Endothelial cell of umbilical vein (primary cell): Measurements from ENCODE around the gene NECAB2. TPM values are rescaled to one million over a fixed set of nuclear protein-coding genes. Genes with fewer than 3 reads are reported as not detected.

ENCODE experiments used
- BruUV-seq: library from RNA; stranded (reverse); fragments of 400-500 nt; replicated peaks from 2 replicates; lab custom pipeline; 2021; lab: Mats Ljungman, UMichigan
- CTCF ChIA-PET: fragments of 300-600, 350-600 bp; sonication (Branson Sonifier 250); formaldehyde crosslinking; loops from one replicate; lab custom pipeline; 2021; ENCODE audit warnings: antibody characterized with exemption, inconsistent platforms; lab: Charles Lee
- POLR2A ChIA-PET: fragments of 300-600, 350-600 bp; sonication (Branson Sonifier 250); formaldehyde crosslinking; loops from one replicate; lab custom pipeline; 2021; ENCODE audit warnings: antibody characterized with exemption, inconsistent platforms; lab: Charles Lee
- DNase-seq: peaks from one replicate; pipeline ENCODE4 v3.0.0-alpha.2; 2011; ENCODE audit warnings: low read depth, low spot score
- FAIRE-seq: peaks from 2 replicates; lab custom pipeline; 2011; peaks lifted over from hg19 to GRCh38; lab: Jason Lieb, UNC
- H2AFZ ChIP-seq: 2 replicates; pipeline ENCODE4 v1.6.0; 2012; ENCODE audit warnings: low read depth, low read length, control low read depth, inconsistent platforms
- H3K27ac ChIP-seq: 2 replicates; pipeline ENCODE4 v1.5.1; 2011; ENCODE audit warnings: low read depth, mild to moderate bottlenecking, control low read depth, low read length, moderate library complexity; ENCODE audit not compliant: insufficient read depth
- H3K27me3 ChIP-seq, 2 experiments: 2 replicates each; pipeline versions ENCODE4 v1.6.0 to v1.6.1; 2011; ENCODE audit warnings: low read length in 2 of 2, mixed read lengths in 1 of 2; ENCODE audit not compliant: control insufficient read depth in 2 of 2, insufficient read depth in 2 of 2
- H3K36me3 ChIP-seq, 2 experiments: 2 replicates in 1 of 2; 3 replicates in 1 of 2; pipeline ENCODE4 v1.5.1; 2011; ENCODE audit warnings: low read length in 2 of 2, mild to moderate bottlenecking in 1 of 2, moderate library complexity in 1 of 2; ENCODE audit not compliant: control insufficient read depth in 2 of 2, insufficient read depth in 2 of 2; ENCODE audit errors: extremely low read depth in 1 of 2
- H3K4me1 ChIP-seq: 3 replicates; pipeline ENCODE4 v1.5.1; 2011; ENCODE audit warnings: mild to moderate bottlenecking, low read length; ENCODE audit not compliant: control insufficient read depth, insufficient read depth; ENCODE audit errors: extremely low read depth
- H3K4me2 ChIP-seq: 2 replicates; pipeline ENCODE4 v1.6.1; 2011; ENCODE audit warnings: low read length, control low read depth, mixed read lengths; ENCODE audit not compliant: insufficient read depth
- H3K4me3 ChIP-seq, 3 experiments: fragments of 200-600 bp in 1 of 3; sonication (generic), shearing (Covaris generic) in 1 of 3; replicated peaks in 1 of 3; 2 replicates each; pipeline ENCODE4 v1.5.1; 2011 to 2016; ENCODE audit warnings: control low read depth in 3 of 3, low read length in 3 of 3, mild to moderate bottlenecking in 2 of 3, inconsistent platforms in 1 of 3, low read depth in 1 of 3, moderate library complexity in 1 of 3; ENCODE audit not compliant: insufficient read depth in 1 of 3
- H3K79me2 ChIP-seq: 2 replicates; pipeline ENCODE4 v1.6.0; 2012; ENCODE audit warnings: low read length, inconsistent platforms; ENCODE audit not compliant: control insufficient read depth, insufficient read depth
- H3K9ac ChIP-seq: replicated peaks from 2 replicates; pipeline ENCODE3; 2011; ENCODE audit warnings: low read length, control low read depth; ENCODE audit not compliant: insufficient read depth; ENCODE audit errors: extremely low read depth
- H3K9me1 ChIP-seq: replicated peaks from 3 replicates; pipeline ENCODE4 v1.6.0; 2011; ENCODE audit warnings: mild to moderate bottlenecking, low read length; ENCODE audit not compliant: control insufficient read depth, insufficient read depth; ENCODE audit errors: extremely low read depth
- H3K9me3 ChIP-seq: replicated peaks from 2 replicates; pipeline ENCODE4 v1.5.1; 2012; ENCODE audit warnings: low read length, inconsistent platforms; ENCODE audit not compliant: control insufficient read depth, insufficient read depth
- H4K20me1 ChIP-seq: replicated peaks from 2 replicates; pipeline ENCODE3; 2011; ENCODE audit warnings: mild to moderate bottlenecking, low read length; ENCODE audit not compliant: control insufficient read depth, insufficient read depth; ENCODE audit errors: extremely low read depth
- EZH2 ChIP-seq: IDR thresholded peaks from 2 replicates; pipeline ENCODE4 v1.6.1; 2012; ENCODE audit warnings: borderline replicate concordance, low read depth, mild to moderate bottlenecking, moderate library complexity, low read length, inconsistent platforms; ENCODE audit not compliant: severe bottlenecking
- FOS ChIP-seq: IDR thresholded peaks from 2 replicates; pipeline ENCODE4 v1.6.1; 2011; ENCODE audit warnings: mild to moderate bottlenecking, low read length, moderate library complexity, borderline replicate concordance; ENCODE audit not compliant: insufficient read depth
- GATA2 ChIP-seq: IDR thresholded peaks from 2 replicates; pipeline ENCODE4 v1.7.0; 2011; ENCODE audit warnings: low read depth, mild to moderate bottlenecking, moderate library complexity, mixed read lengths, low read length; ENCODE audit not compliant: insufficient read length, insufficient read depth
- JUN ChIP-seq: IDR thresholded peaks from 2 replicates; pipeline ENCODE4 v1.6.1; 2011; ENCODE audit warnings: borderline replicate concordance, low read depth; ENCODE audit not compliant: insufficient read length, insufficient read depth
- MYC ChIP-seq: IDR thresholded peaks from one replicate; pipeline ENCODE4 v1.6.1; 2011; ENCODE audit warnings: mild to moderate bottlenecking, low read depth, low read length
- POLR2A ChIP-seq: IDR thresholded peaks from 2 replicates; pipeline ENCODE4 v1.6.1; 2012; ENCODE audit warnings: low read depth, mild to moderate bottlenecking, control low read depth, low read length
- POLR2AphosphoS5 ChIP-seq: IDR thresholded peaks from 2 replicates; pipeline ENCODE4 v1.6.1; 2012; ENCODE audit warnings: low read depth, mild to moderate bottlenecking, control low read depth, low read length, moderate library complexity; ENCODE audit not compliant: insufficient read depth
- dilution Hi-C: fragments of 300-500 bp; cut with MboI; formaldehyde crosslinking; loops from one replicate; pipeline ENCODE4 v1.15.0; 2019; ENCODE audit warnings: low sequenced_read_pairs; ENCODE audit not compliant: extremely low pct_ligation_motif_present
- intact Hi-C: fragments of 100-400 bp; cut with micrococcal nuclease; formaldehyde crosslinking; loops from one replicate; pipeline ENCODE4 v1.10.0; 2022
- polyA plus RNA-seq, 4 experiments: library from polyadenylated mRNA; depleted of rRNA in 3 of 4; stranded (reverse) in 3 of 4; unstranded in 1 of 4; fragments of >200 nt; gene quantifications; 2 replicates each; pipeline versions ENCODE4 v1.2.1 to v1.2.3, GENCODE V29; 2011 to 2012; ENCODE audit warnings: missing spikeins in 1 of 4
- total RNA-seq: library from RNA; stranded (reverse); gene quantifications from 2 replicates; pipeline ENCODE4 v1.2.3, GENCODE V29; 2021
- TF ChIP-seq, protein P1 (sequence below), 2 donors: IDR thresholded peaks; 1 replicate in 1 of 2; 2 replicates in 1 of 2; pipeline ENCODE4 v1.5.1; 2011; ENCODE audit warnings: low read length in 2 of 2, mild to moderate bottlenecking in 2 of 2, moderate library complexity in 2 of 2, control low read depth in 1 of 2, inconsistent platforms in 1 of 2, low read depth in 1 of 2; ENCODE audit not compliant: insufficient read depth in 1 of 2; ENCODE audit errors: extremely low read depth in 1 of 2
- TF ChIP-seq, protein P2 (sequence below): IDR thresholded peaks from 2 replicates; pipeline ENCODE4 v1.6.1; 2011; ENCODE audit not compliant: insufficient read depth, insufficient read length

The NECAB2 gene
- total and polyA plus RNA-seq, 2 donors (not counting 3 experiments of a cell fraction or from before 2014, with no cell fraction given): 0.26 to 0.31 TPM

- H3K4me3 ChIP-seq: no peak overlapping the region
- POLR2A ChIA-PET: no interaction called here
- CTCF ChIA-PET: interaction anchor here (1.4 to 2.0 kb wide), 3 partner anchors 86 to 117 kb away, joined by 3 to 8 read pairs (median 5); no protein-coding TSS in a partner anchor
- no peak overlapping the region for H3K4me2 ChIP-seq
- BruUV-seq: no TSS peak
- H4K20me1 ChIP-seq: no peaks in the 10 kb centered on the region
- intact Hi-C loops (loop anchor here (5.0 kb wide), 1 partner anchor 86 kb away; no protein-coding TSS in a partner anchor), dilution Hi-C loops (no loop called here)
- no peak overlapping the region for H2AFZ ChIP-seq
- no peaks in the 10 kb centered on the region for H3K4me1 ChIP-seq
- FAIRE-seq (no peak), DNase-seq (peak; percentile 4)
- no peaks in the 10 kb centered on the region for H3K79me2 ChIP-seq
- no peak overlapping the region for H3K27ac ChIP-seq
- no peaks in the 10 kb centered on the region for H3K36me3 ChIP-seq
- TF ChIP-seq, protein P1, sequence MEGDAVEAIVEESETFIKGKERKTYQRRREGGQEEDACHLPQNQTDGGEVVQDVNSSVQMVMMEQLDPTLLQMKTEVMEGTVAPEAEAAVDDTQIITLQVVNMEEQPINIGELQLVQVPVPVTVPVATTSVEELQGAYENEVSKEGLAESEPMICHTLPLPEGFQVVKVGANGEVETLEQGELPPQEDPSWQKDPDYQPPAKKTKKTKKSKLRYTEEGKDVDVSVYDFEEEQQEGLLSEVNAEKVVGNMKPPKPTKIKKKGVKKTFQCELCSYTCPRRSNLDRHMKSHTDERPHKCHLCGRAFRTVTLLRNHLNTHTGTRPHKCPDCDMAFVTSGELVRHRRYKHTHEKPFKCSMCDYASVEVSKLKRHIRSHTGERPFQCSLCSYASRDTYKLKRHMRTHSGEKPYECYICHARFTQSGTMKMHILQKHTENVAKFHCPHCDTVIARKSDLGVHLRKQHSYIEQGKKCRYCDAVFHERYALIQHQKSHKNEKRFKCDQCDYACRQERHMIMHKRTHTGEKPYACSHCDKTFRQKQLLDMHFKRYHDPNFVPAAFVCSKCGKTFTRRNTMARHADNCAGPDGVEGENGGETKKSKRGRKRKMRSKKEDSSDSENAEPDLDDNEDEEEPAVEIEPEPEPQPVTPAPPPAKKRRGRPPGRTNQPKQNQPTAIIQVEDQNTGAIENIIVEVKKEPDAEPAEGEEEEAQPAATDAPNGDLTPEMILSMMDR (IDR thresholded peaks at IDR 0.05; ENCODE audit: extremely low read depth in 1 of 2, insufficient read depth in 1 of 2, low read depth in 1 of 2, low read length in 2 of 2): no peak
- TF ChIP-seq FOS: no peak
- TF ChIP-seq MYC: no peak
- TF ChIP-seq GATA2: no peak
- no peak for TF ChIP-seq POLR2AphosphoS5
- no peak for TF ChIP-seq JUN
- TF ChIP-seq, protein P2, sequence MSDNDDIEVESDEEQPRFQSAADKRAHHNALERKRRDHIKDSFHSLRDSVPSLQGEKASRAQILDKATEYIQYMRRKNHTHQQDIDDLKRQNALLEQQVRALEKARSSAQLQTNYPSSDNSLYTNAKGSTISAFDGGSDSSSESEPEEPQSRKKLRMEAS: no peak
- no peak for TF ChIP-seq EZH2
- TF ChIP-seq POLR2A: no peak
- H3K9ac ChIP-seq: no peak overlapping the region
- no peaks in the 10 kb centered on the region for H3K9me1 ChIP-seq
- H3K9me3 ChIP-seq: no peaks in the 10 kb centered on the region
- peaks cover 0 to 4% of the 10 kb centered on the region in 2 experiments for H3K27me3 ChIP-seq
Observed at GRCh38 chr16:84043486-84044117, 75.6 kb downstream of the NECAB2 start.
